HG03469 (cell line): ENCODE results near the gene UTS2R.

Experiments used
- ATAC-seq: cut with Tn5 transposase; IDR thresholded peaks from one replicate; pipeline ENCODE4 v1.9.1; 2021; ENCODE audit warnings: mild to moderate bottlenecking, moderate library complexity, moderate number of reproducible peaks; ENCODE audit not compliant: unreplicated experiment

The UTS2R gene

GRCh38 chr17:82371333-82372248 is at the start of gene UTS2R:
Gene UTS2R, plus strand, starts transcription at chr17:82371765. Its CDS starts 2,560 bp downstream, at chr17:82374325.
- no peak for ATAC-seq

GRCh38 chr17:82321947-82322466 is 49.6 kb upstream of the UTS2R start:
- ATAC-seq, result no peak

- no peak for ATAC-seq
Measured at GRCh38 chr17:82322526-82323453, 48.8 kb upstream of the UTS2R start.

GRCh38 chr17:82323514-82324234 is 47.9 kb upstream of the UTS2R start:
- no peak for ATAC-seq

GRCh38 chr17:82324566-82325285 is 46.8 kb upstream of the UTS2R start:
- no peak for ATAC-seq

GRCh38 chr17:82325286-82326180 is 46.0 kb upstream of the UTS2R start:
- no peak for ATAC-seq

- no peak for ATAC-seq
Measured at GRCh38 chr17:82327289-82327688, 44.3 kb upstream of the UTS2R start.

GRCh38 chr17:82327757-82328140 is 43.8 kb upstream of the UTS2R start:
- no peak for ATAC-seq

- no peak for ATAC-seq
Measured at GRCh38 chr17:82328141-82328993, 43.2 kb upstream of the UTS2R start.

- no peak for ATAC-seq
Measured at GRCh38 chr17:82328994-82329507, 42.5 kb upstream of the UTS2R start.

GRCh38 chr17:82329683-82330321 is 41.8 kb upstream of the UTS2R start:
- no peak for ATAC-seq

GRCh38 chr17:82330322-82331239 is 41.0 kb upstream of the UTS2R start:
- ATAC-seq, result no peak

- no peak for ATAC-seq
Measured at GRCh38 chr17:82331345-82331939, 40.1 kb upstream of the UTS2R start.

GRCh38 chr17:82332669-82333278 is 38.8 kb upstream of the UTS2R start:
- ATAC-seq, result no peak
